GM20431 (cell line): ENCODE results near the gene SPATA46.
"Not testable (repeated sequence)": the region's sequence is repeated elsewhere in the genome, so short reads cannot be mapped to it uniquely, and the experiment has no call there.

Source experiments
- in situ Hi-C: fragments of 300-500 bp; cut with MseI, MboI; formaldehyde crosslinking; loops from one replicate; pipeline ENCODE4 v1.15.0; 2020; ENCODE audit warnings: low sequenced_read_pairs; ENCODE audit not compliant: unreplicated experiment

SPATA46 gene

DNA sequence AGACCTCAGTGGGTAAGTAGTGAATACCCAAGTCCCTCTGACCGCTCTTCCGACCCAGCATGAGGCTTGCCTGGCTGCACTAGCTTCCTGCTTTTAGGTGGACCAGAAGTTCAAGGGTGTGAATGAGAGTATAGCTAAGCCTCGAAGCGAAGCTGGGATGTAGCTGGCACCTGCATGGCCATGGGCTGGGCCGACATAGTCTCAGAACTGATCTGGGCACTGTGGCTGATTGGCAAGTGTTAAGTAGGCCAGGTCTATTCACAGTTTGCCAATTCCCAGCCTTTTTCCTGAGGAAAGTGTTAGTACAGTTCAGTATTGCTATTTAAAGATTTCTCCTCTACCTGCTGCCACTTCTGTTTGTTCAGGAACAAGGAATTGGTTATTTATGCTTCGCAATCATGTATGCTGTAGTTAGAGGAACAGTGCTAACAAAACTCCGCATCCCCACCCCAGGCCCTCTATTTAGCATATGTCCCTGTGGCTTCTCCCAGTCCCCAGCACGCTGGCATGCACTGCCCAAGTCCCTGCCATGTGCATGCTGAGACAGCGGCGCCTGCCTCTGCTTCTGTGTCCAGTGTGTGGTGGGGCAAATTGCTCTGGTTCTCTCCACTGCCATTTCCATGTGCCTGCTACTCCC lies 16.3 kb downstream of the SPATA46 start:
- in situ Hi-C loops, result no loop called here

DNA sequence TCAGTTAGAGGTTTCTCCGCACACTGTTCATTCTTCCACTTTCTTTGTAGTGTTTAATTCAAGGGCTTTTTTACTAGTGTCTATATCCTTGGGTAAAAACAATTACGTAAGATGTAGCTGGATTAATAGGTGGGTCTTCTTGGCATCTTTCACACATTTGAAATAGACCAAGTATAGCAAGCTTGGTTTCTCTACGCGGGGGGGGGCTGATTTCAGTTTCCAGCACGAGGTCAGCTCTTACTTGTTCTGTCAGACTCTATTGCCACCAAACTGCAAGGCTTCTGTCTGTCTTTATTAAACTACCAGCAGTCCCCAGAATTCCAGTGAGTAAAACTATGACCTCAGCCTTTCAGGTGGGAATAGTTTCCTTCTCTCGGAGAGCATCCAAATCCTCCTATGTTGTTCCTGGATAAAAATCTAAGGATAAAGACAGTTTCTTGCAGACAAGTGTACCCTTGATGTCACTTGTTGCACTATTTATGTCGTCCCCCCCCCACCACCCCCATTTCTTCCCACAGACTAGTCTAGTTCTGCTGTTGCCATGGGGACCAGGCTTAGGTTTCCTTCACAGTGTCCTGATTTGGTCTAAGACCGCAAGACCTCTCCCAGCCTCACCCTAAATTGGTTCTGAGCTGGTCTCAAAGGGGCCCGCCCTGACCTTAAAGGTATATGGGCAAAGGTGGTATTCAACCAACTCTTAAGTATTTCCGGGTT lies 17.0 kb downstream of the SPATA46 start:
- in situ Hi-C loops, result no loop called here

DNA sequence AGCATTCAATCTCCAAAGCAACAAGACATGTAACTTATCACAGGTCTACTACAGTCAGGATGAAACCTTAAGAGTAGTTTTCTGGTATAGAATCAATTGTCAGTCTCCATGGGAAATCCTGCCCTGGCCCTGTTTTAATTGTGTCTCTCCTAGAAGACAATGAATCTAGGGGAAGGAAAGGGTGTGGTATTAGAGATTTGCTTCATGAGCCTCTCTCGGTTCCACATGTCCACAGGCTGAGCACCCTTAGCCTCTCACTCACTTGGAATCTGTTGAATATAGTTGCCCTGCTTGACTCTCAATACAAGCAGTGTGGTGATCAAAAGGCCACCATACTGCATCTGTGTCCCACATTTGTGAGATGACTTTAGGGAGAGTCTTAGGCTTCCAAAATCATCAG lies 17.7 kb downstream of the SPATA46 start:
- in situ Hi-C loops, result no loop called here

DNA sequence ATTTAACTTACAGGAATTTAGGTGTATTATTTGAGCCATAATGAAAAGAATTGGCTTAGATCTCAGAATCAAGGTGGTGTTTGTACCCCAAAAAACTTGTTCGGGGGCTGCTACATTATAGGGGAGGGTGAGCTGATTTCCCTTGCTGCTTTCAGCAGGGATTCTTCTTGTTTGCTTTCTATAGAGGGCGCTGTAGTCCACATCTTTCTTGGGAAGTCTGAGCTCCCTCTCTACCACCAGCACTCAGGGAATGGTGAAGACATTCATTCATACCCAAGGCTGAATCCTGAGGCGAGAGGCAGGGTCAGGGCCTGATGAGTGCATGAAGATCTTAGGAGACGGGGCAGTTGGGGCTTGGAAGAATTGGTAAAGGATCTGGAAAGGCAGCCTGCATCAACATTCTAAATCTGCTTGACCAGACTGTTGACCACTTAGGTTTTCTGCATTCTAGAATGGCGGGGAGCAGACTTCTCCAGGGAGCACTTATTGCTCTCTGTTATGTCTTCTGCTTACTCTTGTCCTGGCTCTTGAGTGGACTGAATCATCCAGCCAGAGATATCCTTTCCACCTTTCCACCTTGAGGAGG lies 18.9 kb downstream of the SPATA46 start:
- in situ Hi-C loops, result no loop called here

DNA sequence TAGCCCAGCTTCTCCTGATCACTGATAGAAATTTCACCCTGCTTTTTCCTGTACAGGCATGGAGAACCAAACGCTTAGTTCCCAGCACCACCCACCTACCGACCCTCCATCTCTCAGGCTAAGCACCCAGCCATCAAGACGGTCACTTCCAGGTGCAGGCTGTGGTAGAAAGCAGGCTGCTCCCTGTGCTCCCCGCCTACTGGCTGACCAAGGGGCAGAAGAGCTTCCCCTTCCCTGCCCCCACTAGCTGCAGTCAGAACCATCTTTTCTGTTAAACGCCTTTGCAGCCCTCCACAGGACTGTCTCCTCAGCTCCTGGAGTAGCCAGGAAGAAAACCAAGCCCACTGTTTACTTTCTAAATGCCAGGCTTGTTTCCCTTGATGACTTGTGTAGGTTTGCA lies 23.0 kb downstream of the SPATA46 start:
- in situ Hi-C loops, result no loop called here

DNA sequence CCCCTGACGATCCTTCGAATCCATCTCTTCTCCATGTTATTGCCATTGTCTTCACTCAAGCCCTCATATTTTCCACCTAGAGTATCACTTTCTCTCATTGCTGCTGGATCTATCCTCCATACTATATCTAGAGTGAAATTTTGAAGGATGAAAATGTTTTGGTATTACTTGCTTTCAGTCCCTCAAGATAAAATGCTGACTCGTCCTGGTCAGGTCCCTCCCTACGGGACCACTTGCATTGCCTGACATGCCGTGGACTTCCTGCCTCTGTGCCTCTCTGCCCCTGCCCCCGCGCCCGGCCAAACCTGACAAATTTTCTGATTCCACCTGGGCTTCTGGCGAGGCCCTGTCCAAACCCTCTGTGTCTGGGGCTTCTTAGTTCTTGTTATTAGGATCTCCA lies 23.6 kb downstream of the SPATA46 start:
- in situ Hi-C loops, result no loop called here

DNA sequence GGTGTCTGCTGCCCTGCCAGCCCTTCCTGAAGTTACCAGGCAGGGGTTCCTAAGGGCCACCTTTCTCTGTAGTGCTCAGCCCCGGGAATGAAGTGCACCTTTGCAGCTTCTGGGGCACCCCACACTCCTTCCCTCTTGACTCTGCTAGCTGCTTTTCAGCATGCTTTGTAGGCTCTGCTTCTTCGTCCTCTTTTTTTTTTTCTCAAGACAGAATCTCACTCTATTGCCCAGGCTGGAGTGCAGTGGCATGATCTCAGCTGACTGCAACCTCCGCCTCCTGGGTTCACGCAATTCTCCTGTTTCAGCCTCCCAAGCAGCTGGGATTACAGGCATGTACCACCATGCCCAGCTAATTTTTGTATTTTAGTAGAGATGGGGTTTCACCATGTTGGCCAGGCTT lies 24.8 kb downstream of the SPATA46 start:
- in situ Hi-C loops, result not testable (repeated sequence)

DNA sequence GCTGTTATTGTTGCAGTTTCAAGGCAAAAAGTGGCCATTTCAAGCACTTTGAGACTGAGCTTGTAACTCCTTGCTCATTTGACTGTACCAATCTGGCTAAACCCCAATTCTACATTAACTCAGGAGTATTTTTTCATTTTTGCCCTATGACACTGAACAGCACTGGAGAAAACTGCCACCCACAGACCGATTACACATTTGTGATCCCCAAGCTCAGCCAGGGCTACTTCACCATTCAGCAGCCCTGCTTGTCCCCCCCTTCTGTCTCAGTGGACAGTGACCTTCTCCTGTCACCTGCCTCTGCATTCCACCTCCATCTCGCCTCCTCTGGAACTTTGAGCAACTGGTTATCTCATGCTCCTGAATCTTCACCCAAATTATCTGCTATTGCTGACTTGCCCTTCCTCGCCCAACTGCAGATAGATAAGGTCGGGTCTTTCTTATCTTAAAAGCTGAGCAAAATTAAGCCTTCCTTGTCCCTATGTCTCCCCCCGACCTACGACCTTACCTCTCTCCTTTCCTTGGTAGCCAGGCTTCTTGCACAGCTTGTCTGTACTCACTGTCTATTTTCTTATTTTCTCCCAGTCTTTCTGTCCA lies 25.3 kb downstream of the SPATA46 start:
- in situ Hi-C loops, result no loop called here

DNA sequence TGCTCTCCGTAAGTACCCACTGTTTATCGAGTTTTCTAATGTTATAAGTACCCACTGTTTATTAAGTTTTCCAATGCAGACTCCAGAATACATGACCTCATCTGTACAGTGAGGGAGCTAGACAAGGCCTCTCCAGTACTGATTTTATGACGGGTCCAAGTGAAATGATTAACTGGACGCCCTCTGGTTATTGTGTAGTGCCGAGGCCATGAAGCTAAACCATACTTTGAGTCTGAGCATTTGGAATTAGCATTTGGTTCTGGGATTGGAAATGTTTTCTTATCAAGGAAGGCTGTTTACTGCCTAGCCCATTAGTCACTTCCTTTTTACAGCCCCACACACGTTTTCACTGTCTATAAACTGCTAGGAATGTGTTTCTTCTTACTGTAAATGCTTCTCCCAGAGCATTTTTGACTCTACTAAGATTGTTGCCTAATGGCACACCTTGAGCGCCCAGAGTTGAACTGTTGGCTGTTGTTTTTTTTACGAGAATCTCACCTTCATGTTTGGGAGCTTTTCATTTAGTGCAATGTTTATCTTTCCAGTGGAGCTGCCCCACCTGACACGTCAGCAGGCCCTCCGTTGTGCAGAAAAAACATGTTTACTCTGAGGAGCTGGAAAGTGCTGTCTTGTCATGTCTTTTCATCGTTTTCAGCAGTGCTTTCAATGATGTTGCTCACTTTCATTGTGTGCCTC lies 26.9 kb downstream of the SPATA46 start:
- in situ Hi-C loops, result no loop called here

DNA sequence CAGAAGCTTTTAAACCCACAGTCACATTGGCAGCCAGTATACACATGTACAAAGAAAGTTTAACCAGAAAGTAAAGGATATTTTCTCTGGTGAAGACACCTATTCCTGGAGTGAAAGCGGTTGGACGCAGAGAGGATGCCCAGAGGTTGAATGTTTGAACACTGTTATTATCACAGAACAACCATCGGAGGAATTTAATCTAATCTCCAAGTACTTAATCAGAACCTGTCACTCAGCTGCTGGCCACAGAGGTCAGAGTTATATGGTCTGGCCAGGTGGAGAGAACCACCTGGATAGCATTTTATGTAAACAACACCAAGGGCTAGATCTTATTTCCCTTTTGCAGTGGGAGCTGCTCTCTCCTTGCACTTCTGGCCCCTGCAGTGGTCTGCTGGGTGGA lies 29.4 kb downstream of the SPATA46 start:
- in situ Hi-C loops, result no loop called here

DNA sequence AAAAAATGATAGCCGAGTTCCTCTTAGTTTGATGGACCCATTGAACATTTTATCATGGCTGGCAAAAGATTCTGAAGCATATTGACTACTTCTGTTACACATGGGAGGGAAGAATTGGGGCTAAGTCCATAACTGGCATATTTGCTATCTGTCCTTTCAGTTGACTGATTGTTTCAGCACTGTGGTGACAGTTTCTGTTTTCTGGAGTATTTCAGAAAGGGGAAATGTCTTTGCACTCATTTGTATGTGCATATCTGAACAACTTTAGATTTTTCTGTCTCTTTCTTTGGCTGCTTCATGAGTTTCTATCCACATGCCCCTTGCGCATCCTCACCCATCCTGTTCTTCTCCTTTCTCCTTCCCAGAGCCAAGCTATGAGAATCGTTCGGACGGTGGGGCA lies 33.2 kb downstream of the SPATA46 start:
- in situ Hi-C loops, result no loop called here

DNA sequence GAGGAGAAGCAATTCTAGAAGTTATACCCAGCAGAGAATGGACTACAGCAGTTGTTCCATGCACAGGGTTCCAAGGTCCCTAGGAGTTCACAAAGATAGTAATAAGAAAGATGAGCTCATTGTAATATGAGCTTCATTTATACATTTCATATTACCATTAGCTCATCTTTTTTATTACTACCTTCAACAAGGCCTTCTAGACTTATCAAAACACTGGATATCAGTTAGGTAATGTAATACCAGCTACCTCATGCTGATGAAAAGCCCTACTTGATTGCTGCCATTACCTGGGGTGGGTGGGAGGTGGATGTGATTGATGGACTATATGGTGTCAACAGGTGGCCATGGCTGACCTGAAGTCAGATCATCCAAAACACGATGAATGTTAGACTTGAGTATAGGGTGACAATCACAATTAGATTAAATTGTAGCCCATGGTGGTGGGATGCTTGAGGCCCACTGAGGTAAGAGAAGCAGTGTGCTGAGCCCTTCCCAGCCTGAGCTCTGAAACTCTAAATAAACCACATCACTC lies 34.1 kb downstream of the SPATA46 start:
- in situ Hi-C loops, result no loop called here

DNA sequence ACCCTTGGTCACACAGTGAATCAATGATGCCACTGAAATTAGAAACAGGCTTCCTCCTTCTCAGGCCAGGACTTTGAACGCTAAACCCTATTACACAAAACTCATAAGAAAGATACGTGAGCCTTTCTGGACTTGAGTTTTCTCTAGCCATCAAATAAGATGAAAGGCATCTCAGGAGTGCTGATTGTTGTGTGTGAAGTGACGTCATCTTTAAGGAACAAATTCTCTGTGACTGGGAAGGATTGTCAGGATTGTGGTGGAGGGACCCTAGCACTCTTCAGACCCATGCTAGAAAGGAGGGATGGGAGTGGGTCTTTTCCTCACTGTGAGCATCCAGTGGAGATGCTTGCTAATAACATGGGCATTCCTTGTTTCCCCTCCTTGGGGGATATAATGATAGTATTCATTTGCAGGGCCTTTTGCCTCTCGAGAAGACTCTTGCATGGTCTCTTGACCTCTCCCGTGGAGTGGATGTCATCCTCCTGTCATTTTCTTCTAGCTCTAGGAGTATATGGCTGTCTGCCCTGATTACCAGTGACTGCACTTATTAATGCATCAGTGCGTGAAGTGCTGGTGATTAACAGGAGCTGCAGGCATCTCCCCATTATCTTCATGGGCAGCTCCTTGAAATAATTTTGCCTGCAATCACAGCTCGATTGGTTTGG lies 39.9 kb downstream of the SPATA46 start:
- in situ Hi-C loops, result no loop called here

DNA sequence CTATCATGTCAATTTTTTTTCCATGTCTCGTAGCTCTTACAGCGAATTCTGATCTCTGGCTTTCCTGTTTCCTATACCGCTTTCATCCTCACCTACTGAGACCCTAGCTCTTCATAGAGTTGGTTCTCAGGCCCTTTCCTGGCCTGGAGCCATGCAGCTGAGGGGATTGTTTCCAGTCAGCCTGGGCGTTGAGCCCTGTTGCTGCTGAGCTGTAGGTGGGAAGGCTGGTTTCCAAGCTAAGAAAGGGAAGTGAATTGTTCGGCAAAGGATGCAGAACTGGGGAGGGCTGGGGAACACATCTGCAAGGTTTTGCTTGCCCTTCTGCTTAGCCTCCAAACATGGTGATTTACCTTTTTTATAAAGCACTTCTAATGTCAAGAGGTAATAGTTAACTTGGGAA lies 41.5 kb downstream of the SPATA46 start:
- in situ Hi-C loops, result no loop called here

DNA sequence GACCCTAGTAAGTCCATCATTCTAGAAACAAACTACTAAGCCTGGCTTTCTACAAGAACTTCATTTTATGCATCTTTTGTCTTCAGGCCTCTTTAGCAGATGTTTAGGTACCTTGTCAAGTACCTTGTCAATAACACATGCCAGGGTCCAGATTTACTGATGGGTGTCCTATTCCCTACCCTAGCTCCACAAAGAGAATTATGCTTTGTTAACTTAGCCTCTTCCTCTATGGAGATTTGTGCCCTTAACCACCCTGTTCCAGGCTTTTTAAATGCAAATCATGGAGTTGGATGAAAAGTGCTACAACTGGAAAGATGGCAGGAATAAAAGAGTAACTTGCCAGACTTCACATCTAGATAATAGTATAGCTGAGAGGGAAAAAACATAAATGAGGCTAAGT lies 42.7 kb downstream of the SPATA46 start:
- in situ Hi-C loops, result no loop called here

DNA sequence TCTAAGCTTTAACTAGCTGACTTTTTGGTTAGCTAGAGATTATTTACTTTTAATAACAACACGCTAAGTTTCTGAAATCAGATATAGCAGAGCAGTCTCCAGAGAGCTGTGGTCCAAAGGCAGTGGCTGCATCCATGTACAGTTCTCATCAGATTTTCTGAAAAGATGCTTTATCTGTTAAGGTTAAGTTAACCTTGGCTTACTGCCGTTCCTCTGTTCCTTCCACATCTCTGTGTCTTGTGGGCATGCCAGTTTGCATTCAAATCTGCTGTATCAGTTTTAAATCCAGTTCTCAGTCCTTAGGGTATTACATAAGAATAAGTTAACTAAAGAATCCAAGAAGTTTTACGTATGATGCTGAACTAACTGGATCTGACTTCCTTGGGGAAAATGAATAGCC lies 46.8 kb downstream of the SPATA46 start:
- in situ Hi-C loops, result no loop called here

DNA sequence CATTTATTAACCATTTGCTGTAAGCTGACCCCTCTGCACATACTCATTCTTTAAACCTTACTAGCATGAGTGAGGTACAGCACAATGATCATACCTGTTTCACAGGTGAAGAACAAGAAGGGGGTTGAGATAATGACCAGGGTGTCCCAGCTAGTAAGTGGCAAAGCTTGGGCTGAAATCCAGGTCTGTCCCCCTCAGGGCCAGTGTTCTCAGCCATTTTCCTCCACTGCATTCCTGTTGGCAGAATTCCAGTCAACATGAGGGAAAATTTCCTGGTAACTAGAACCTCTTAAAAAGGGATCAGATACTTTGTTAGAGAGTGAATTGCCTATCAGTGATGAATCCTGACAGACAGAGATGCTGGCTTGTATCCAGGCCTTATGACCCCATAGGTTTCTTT lies 48.1 kb downstream of the SPATA46 start:
- in situ Hi-C loops, result no loop called here

DNA sequence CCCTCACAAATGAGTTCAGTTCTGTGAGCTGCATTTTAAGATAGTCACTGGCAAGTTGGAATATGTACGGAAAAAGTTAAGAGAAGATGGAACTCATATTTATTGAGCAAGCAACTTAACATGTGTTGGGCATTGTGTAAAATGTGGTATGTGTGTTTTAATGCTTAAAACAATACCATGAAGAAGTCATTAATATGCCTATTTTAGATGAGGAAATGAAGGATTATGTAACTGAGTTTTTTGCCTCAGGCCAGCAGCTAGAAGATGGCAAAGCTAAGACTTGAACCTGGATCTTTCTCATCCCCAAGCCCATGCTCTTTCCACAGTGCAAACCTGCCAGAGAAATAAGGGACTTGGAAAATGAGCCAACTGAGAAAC lies 48.9 kb downstream of the SPATA46 start:
- in situ Hi-C loops, result no loop called here

DNA sequence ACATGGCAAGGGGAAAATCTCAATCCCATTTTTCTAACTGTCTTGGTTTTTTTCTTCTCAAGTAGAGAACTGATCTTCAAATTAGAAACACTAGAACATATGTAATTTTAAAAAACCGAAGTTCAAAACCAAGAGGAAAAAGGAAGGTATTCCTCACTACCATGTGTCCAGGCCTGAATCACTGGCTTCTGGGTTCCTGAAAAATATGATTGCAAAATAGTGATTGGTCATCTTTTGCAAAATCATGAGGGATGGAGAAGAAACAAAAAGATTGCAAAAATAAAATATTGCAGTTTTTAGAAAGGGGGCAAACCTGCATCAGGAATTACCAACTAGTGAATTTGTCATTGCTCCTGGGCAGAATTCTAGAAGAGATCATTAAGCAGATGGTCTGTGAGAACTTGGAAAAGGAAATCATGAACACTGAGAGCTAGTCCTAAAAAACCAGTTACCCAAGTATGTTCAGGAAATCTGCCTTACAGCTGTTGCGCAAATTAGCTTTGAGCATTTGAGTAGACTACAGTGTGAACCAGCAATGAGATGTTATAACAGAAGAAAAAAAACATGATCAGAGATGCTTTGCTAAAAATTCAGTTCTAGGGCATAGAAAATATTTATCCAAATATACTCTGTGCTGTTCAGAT lies 49.4 kb downstream of the SPATA46 start:
- in situ Hi-C loops, result no loop called here

DNA sequence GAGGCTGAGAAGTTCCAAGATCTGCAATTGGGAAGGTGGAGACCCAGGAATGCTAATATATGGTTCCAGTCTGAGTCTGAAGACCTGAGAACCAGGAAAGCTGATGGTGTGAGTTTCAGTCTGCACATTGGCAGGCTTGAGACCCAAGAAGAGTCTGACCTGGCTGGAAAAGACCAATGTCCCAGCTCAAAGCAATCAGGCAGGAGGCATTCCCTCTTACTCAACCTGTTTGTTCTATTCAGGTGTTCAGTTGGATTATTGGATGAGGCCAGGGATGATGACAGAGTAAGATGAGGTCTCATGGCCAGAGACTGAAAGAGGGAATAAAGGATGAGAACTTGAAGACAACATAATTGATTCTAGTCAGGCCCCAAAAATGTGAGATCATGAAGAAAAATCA lies 50.1 kb downstream of the SPATA46 start:
- in situ Hi-C loops, result no loop called here
